ENCODE data around the gene KIT.

Gene KIT

GRCh38 chr4:54708339-54709279 is 50.9 kb downstream of the KIT start:
- H3K36me3 ChIP-seq (replicated peaks), result peaks cover 2% of the 10 kb centered on the region
- no peak overlapping the region for H3K27ac ChIP-seq
- no peak for DNase-seq
- H3K4me3 ChIP-seq (ENCODE audit: low read depth, low read length), result no peak overlapping the region
- no peaks in the 10 kb centered on the region for H3K27me3 ChIP-seq (replicated peaks)
- in situ Hi-C loops (cut with HindIII; ENCODE audit: low pct_ligation_motif_present, low sequenced_read_pairs), result no loop called here
- no peak for TF ChIP-seq CTCF (IDR thresholded peaks at IDR 0.05; ENCODE audit: low read depth, low read length, missing control alignments)

- TF ChIP-seq CTCF (IDR thresholded peaks at IDR 0.05; ENCODE audit: low read depth, low read length, missing control alignments), result no peak
- peaks cover 2% of the 10 kb centered on the region for H3K36me3 ChIP-seq (replicated peaks)
- no peaks in the 10 kb centered on the region for H3K27me3 ChIP-seq (replicated peaks)
- DNase-seq, result no peak
- no peak overlapping the region for H3K27ac ChIP-seq
- in situ Hi-C loops (cut with HindIII; ENCODE audit: low pct_ligation_motif_present, low sequenced_read_pairs), result no loop called here
- H3K4me3 ChIP-seq (ENCODE audit: low read depth, low read length), result no peak overlapping the region
These were observed 51.6 kb downstream of the KIT start for GRCh38 chr4:54709400-54709799.

GRCh38 chr4:54712206-54712605 is 54.4 kb downstream of the KIT start:
- H3K27me3 ChIP-seq (replicated peaks), result no peaks in the 10 kb centered on the region
- DNase-seq, result no peak
- no peak overlapping the region for H3K4me3 ChIP-seq (ENCODE audit: low read depth, low read length)
- no peak for TF ChIP-seq CTCF (IDR thresholded peaks at IDR 0.05; ENCODE audit: low read depth, low read length, missing control alignments)
- in situ Hi-C loops (cut with HindIII; ENCODE audit: low pct_ligation_motif_present, low sequenced_read_pairs), result no loop called here
- H3K27ac ChIP-seq, result no peak overlapping the region
- H3K36me3 ChIP-seq (replicated peaks), result peaks cover 2% of the 10 kb centered on the region

GRCh38 chr4:54714631-54715030 is 56.9 kb downstream of the KIT start:
- no peak overlapping the region for H3K27ac ChIP-seq
- in situ Hi-C loops (cut with HindIII; ENCODE audit: low pct_ligation_motif_present, low sequenced_read_pairs), result no loop called here
- no peak for DNase-seq
- H3K27me3 ChIP-seq (replicated peaks), result no peaks in the 10 kb centered on the region
- TF ChIP-seq CTCF (IDR thresholded peaks at IDR 0.05; ENCODE audit: low read depth, low read length, missing control alignments), result no peak
- H3K36me3 ChIP-seq (replicated peaks), result no peaks in the 10 kb centered on the region
- H3K4me3 ChIP-seq (ENCODE audit: low read depth, low read length), result no peak overlapping the region

GRCh38 chr4:54716478-54717065 is 58.8 kb downstream of the KIT start:
- TF ChIP-seq CTCF (IDR thresholded peaks at IDR 0.05; ENCODE audit: low read depth, low read length, missing control alignments), result no peak
- H3K27ac ChIP-seq, result no peak overlapping the region
- no peaks in the 10 kb centered on the region for H3K36me3 ChIP-seq (replicated peaks)
- H3K27me3 ChIP-seq (replicated peaks), result no peaks in the 10 kb centered on the region
- H3K4me3 ChIP-seq (ENCODE audit: low read depth, low read length), result no peak overlapping the region
- no peak for DNase-seq
- in situ Hi-C loops (cut with HindIII; ENCODE audit: low pct_ligation_motif_present, low sequenced_read_pairs), result no loop called here
